Endothelial cell of umbilical vein (primary cell): ENCODE results near the gene NGLY1.

Experiments
- CTCF ChIP-seq, 2 donors: IDR thresholded peaks; 1 replicate in 1 of 2; 2 replicates in 1 of 2; pipeline ENCODE4 v1.5.1; 2011; ENCODE audit warnings: low read length in 2 of 2, mild to moderate bottlenecking in 2 of 2, moderate library complexity in 2 of 2, control low read depth in 1 of 2, inconsistent platforms in 1 of 2, low read depth in 1 of 2; ENCODE audit not compliant: insufficient read depth in 1 of 2; ENCODE audit errors: extremely low read depth in 1 of 2
- EZH2 ChIP-seq: IDR thresholded peaks from 2 replicates; pipeline ENCODE4 v1.6.1; 2012; ENCODE audit warnings: borderline replicate concordance, low read depth, mild to moderate bottlenecking, moderate library complexity, low read length, inconsistent platforms; ENCODE audit not compliant: severe bottlenecking
- GATA2 ChIP-seq: IDR thresholded peaks from 2 replicates; pipeline ENCODE4 v1.7.0; 2011; ENCODE audit warnings: low read depth, mild to moderate bottlenecking, moderate library complexity, mixed read lengths, low read length; ENCODE audit not compliant: insufficient read length, insufficient read depth
- JUN ChIP-seq: IDR thresholded peaks from 2 replicates; pipeline ENCODE4 v1.6.1; 2011; ENCODE audit warnings: borderline replicate concordance, low read depth; ENCODE audit not compliant: insufficient read length, insufficient read depth
- MAX ChIP-seq: IDR thresholded peaks from 2 replicates; pipeline ENCODE4 v1.6.1; 2011; ENCODE audit not compliant: insufficient read depth, insufficient read length
- POLR2A ChIP-seq: IDR thresholded peaks from 2 replicates; pipeline ENCODE4 v1.6.1; 2012; ENCODE audit warnings: low read depth, mild to moderate bottlenecking, control low read depth, low read length
- POLR2AphosphoS5 ChIP-seq: IDR thresholded peaks from 2 replicates; pipeline ENCODE4 v1.6.1; 2012; ENCODE audit warnings: low read depth, mild to moderate bottlenecking, control low read depth, low read length, moderate library complexity; ENCODE audit not compliant: insufficient read depth

DNA sequence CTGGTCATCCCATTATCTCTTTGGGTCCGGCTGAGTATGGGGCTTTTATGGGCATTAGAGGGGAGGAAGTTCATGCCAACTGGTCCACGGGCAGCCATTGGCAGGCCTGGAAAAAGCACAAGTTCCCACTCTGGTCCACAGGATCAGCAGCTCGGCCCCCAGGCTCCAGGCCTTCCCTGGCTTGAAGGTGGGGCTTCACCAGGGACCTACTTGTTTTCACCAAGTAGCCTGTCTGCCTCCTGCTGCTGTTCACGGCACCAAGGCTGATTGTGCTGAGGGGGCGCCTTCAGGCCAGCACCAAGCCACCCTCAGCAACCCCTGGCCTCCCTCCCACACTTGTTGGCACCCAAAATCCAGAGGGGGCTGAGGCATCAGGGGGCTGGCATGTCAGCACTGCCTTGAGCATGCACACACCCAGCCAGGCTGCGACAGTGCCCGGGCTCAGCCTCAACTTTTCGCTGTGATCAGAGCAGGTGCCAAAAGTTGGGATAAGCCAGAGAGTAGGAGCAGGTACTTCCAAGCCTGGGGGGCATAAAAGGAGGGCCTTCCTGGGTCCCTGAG lies 109.4 kb downstream of the NGLY1 start:
- TF ChIP-seq CTCF (IDR thresholded peaks at IDR 0.05; ENCODE audit: extremely low read depth in 1 of 2, insufficient read depth in 1 of 2, low read depth in 1 of 2, low read length in 2 of 2) (no peak), MAX (no peak), GATA2 (no peak), POLR2A (no peak), EZH2 (no peak), JUN (no peak), POLR2AphosphoS5 (no peak)
